GM18517 (cell line): ENCODE measurements around the gene FOXJ3.
"Not testable (repeated sequence)": the region's sequence is repeated elsewhere in the genome, so short reads cannot be mapped to it uniquely, and the experiment has no call there.

Source experiments
- ATAC-seq: cut with Tn5 transposase; IDR thresholded peaks from one replicate; pipeline ENCODE4 v1.9.1; 2021; ENCODE audit warnings: mild to moderate bottlenecking, moderate library complexity; ENCODE audit not compliant: unreplicated experiment

The FOXJ3 gene

GRCh38 chr1:42259059-42259738 is 75.8 kb downstream of the FOXJ3 start:
- ATAC-seq: no peak

DNA sequence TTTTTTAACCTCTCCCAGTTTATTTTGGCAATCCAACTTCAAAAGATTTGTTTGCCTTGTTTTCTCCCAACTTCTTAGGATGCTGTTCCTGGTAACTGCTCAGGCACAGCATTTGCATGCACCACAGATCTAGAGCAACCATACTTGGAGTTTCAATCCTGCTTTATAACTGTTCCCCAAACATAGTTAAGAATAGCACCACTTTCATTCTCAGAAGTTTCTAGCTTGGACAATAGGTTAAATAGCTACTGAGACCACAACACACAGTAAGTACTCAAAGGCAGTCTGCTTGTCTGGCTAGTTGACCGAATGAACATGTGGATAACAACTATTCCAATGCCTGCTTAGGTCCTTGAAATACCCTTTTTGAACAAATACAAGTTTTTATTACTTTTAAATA is 76.8 kb downstream of the FOXJ3 start:
- no peak for ATAC-seq

- ATAC-seq: no peak
Measured at GRCh38 chr1:42251042-42251441, 84.0 kb downstream of the FOXJ3 start.

DNA sequence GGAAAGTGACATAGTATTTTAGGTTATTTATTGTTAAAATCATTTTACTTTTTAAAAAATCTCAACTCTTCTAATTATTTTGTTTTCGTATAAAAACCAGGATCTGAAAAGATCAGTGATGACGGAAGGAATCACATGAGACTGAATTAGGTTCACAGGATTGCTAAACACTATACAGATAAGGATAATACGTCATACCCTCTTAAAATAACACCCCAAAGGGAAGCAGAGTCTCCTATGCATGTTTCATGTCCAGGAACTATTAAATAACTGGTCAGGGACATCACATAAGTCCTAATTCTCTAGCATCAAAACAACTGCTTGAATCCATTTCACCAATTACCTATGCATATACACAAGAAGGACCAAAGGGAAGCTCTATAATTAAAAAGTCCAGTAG is 84.9 kb downstream of the FOXJ3 start:
- ATAC-seq: no peak

GRCh38 chr1:42240966-42241755 is 93.9 kb downstream of the FOXJ3 start:
- ATAC-seq: no peak

- ATAC-seq: no peak
Measured at GRCh38 chr1:42239555-42239954, 95.5 kb downstream of the FOXJ3 start.

- no peak for ATAC-seq
Measured at GRCh38 chr1:42239041-42239440, 96.0 kb downstream of the FOXJ3 start.

DNA sequence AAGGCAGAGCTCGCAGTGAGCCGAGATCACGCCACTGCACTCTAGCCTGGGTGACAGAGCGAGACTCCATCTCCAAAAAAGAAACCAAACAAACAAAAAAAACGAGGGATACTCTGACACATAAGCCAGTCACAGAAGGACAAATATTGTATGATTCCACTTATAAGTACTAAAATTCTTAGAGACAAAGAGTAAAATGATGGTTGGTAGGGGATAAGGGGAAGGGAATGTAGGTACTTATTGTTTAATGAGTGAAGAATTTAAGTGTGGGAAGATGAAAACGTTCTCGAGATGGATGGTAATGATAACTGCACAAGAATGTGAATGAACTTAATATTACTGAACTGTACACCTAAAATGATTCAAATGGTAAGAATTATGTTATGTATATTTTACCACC is 103.8 kb downstream of the FOXJ3 start:
- no peak for ATAC-seq

DNA sequence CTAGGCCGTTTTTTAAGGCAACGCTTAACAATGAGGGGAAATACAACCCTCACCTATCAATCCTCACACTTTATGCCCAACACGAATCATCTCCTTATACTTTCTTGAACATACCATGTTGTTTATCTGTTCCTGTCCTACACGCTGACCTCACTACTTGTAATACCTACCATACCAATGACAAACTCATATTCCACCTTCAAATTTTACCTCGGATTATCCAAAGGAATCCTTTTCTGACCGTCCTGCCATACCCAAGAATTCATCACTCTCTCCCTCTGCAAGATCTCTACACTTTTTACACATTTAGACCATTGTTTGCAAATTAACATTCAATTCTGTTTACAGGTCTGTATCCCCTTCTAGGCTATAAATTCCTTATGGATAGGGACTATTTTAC is 106.1 kb downstream of the FOXJ3 start:
- ATAC-seq: no peak

- no peak for ATAC-seq
Measured at GRCh38 chr1:42223036-42223435, 112.0 kb downstream of the FOXJ3 start.

GRCh38 chr1:42221952-42222606 is 113.0 kb downstream of the FOXJ3 start:
- no peak for ATAC-seq

GRCh38 chr1:42221456-42221855 is 113.6 kb downstream of the FOXJ3 start:
- no peak for ATAC-seq

DNA sequence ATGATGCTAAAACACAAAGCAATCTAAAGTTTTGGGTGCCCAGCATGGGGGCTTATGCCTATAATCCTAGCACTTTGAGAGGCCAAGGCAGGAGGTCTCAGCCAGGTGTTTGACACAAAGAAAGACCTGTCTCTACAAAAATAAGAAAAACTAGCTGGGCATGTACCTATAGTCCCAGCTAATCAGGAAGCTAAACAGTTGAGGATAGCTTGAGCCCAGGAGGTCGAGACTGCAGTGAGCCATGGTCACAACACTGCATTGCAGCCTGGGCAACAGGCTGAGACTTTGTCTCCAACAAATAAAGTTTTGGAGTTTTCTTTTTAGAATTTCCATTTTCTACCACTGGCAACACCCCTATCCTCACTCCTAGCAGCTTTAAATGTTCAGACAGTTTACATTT is 115.4 kb downstream of the FOXJ3 start:
- ATAC-seq: no peak

- ATAC-seq: no peak
Measured at GRCh38 chr1:42214447-42214871, 120.6 kb downstream of the FOXJ3 start.

DNA sequence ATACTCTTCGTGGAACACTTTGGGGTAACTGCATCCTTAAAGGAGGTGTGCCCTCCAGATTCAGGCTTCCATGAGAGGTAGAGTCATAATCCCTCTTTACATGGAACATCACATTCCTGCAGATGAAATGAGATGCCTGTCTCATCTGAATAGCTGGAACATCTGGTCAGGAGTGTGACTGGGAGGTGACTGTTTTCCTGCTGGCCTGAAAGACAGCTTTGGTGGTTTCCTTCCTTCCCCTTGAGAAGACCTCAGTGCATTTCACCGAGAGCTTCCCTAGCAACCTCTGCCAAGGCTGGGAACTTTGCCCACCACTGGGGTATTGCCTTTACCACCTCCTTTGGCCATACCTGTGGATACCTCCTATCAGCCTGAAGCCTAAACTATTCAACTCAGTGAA is 123.8 kb downstream of the FOXJ3 start:
- ATAC-seq: no peak

DNA sequence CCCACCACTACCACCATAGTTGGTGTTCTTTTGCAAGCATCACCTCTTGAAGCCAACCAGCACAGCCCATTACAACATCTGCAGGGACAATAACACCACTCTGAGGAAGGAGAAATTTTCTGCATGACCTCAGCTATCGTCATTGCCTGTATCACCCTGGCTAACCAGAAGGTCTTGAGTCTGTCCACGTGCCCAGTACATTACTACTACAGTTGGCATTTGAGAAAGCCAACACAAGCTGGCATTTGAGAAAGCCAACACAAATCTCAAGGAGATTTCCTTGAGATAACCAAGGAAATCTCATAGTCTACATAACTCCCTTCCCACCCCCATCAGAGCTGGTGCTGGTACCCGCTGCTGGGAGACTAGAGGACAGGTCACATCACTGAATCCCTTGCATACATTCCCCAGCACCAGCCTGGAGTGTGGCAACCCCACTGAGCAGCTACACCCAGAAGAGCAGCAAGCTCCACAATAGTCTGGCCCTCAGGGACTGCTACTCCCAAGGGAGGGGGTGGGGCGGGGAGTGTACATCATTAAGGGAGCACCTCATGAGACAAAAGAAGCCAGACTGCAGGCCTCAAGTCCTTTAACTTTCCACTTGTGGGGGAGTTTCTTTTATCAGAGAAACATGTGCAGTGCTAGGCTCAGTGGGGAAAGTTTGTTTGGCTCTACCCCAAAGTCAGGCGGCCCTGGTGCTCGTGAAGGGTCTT is 124.5 kb downstream of the FOXJ3 start:
- ATAC-seq: no peak

- ATAC-seq: no peak
Measured at GRCh38 chr1:42209526-42210251, 125.3 kb downstream of the FOXJ3 start.

- not testable (repeated sequence) for ATAC-seq
Measured at GRCh38 chr1:42206930-42207329, 128.1 kb downstream of the FOXJ3 start.

- no peak for ATAC-seq
Measured at GRCh38 chr1:42206164-42206563, 128.9 kb downstream of the FOXJ3 start.

DNA sequence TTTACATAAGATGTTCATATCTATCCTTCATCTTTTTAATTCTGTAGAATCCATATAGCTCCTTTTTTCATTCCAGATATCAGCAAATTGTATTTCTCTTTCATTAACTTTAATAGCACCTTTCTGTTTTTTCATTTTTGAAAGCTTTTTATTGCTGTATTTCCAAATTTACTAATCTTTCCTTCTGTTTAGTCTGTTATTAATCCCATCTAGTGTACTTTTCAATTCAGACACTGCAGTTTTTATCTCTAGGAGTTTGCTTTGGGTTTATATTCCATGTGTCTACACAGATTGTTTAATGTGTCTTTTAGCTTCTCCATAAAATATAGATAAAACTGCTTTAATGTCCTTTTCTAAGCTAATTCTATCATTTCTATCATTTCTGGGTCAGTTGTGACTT is 133.0 kb downstream of the FOXJ3 start:
- no peak for ATAC-seq

DNA sequence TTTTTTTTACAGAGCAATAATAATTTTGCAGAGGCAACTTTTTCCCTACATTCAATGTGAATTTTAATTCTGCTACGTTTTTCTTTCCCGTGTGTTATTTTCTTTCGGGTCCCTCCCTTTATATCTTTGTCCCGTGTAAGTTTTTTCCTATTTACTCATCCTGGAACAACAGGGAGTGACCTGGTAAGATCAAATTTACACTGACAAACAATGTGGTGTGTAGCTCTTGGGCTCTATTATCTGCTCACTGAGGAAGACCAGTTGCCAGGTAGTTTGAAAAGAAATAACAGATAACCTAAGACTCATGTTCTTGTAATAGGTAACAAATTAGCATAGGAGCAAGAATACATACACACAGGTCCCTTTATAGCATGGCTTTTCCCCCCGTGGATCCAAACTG is 136.8 kb downstream of the FOXJ3 start:
- no peak for ATAC-seq
